Panc1 (cell line): ENCODE measurements around the gene SEC11A.

Experiments used
- CTCF ChIP-seq: fragments of 450-650 bp; IDR thresholded peaks from 2 replicates; pipeline ENCODE4 v1.5.1; 2017; ENCODE audit warnings: mild to moderate bottlenecking
- POLR2AphosphoS5 ChIP-seq: IDR thresholded peaks from 2 replicates; pipeline ENCODE4 v1.6.1; 2012; ENCODE audit warnings: mild to moderate bottlenecking, low read depth, low read length, moderate library complexity
- REST ChIP-seq, 2 experiments: IDR thresholded peaks; 2 replicates each; pipeline ENCODE4 v1.6.1; 2011 to 2012; ENCODE audit warnings: low read depth in 2 of 2, control low read depth in 1 of 2, low read length in 1 of 2, mild to moderate bottlenecking in 1 of 2, moderate library complexity in 1 of 2; ENCODE audit not compliant: insufficient read depth in 1 of 2
- TCF7L2 ChIP-seq: IDR thresholded peaks from 2 replicates; pipeline ENCODE4 v1.6.1; 2011; ENCODE audit warnings: mild to moderate bottlenecking, low read depth, low read length, inconsistent platforms

GRCh38 chr15:84669726-84670125 is 46.2 kb downstream of the SEC11A start:
- TF ChIP-seq TCF7L2 (no peak), CTCF (no peak), REST (IDR thresholded peaks at IDR 0.05; ENCODE audit: insufficient read depth in 1 of 2, low read depth in 2 of 2, low read length in 1 of 2) (no peak), POLR2AphosphoS5 (no peak)
